Suppressor macrophage (primary cell): ENCODE results near the gene GRIP2.

Source experiments
- DNase-seq, 4 experiments: peaks; one replicate each; pipeline ENCODE4 v3.0.0-alpha.2; 2020 to 2022

Gene GRIP2

GRCh38 chr3:14451844-14452739, 88.0 kb downstream of the GRIP2 start:
- peak; percentile 35 to 74 (median 64) for DNase-seq

GRCh38 chr3:14450922-14451606, 89.1 kb downstream of the GRIP2 start:
- DNase-seq = no peak

GRCh38 chr3:14450506-14450905, 89.6 kb downstream of the GRIP2 start:
- DNase-seq = no peak

- no peak for DNase-seq
Measured at GRCh38 chr3:14448756-14449727, 91.1 kb downstream of the GRIP2 start.

- no peak for DNase-seq
Measured at GRCh38 chr3:14448063-14448462, 92.1 kb downstream of the GRIP2 start.

- no peak for DNase-seq
Measured at GRCh38 chr3:14446988-14447570, 93.1 kb downstream of the GRIP2 start.

GRCh38 chr3:14445773-14446172, 94.4 kb downstream of the GRIP2 start:
- no peak for DNase-seq

- DNase-seq = no peak
Measured at GRCh38 chr3:14444380-14444779, 95.8 kb downstream of the GRIP2 start.

- DNase-seq = peak; percentile 34 to 64 (median 60)
Measured at GRCh38 chr3:14441920-14442300, 98.2 kb downstream of the GRIP2 start.

GRCh38 chr3:14441240-14441919, 98.8 kb downstream of the GRIP2 start:
- DNase-seq = peak in 3 of 4 experiments; percentile 40 to 50 (median 47)

- no peak for DNase-seq
Measured at GRCh38 chr3:14440531-14441239, 99.5 kb downstream of the GRIP2 start.

- peak in 3 of 4 experiments; percentile 44 to 50 (median 45) for DNase-seq
Measured at GRCh38 chr3:14440168-14440518, 100.0 kb downstream of the GRIP2 start.

GRCh38 chr3:14439501-14440167, 100.5 kb downstream of the GRIP2 start:
- DNase-seq = peak; percentile 92 to 96 (median 94)
